ENCODE results near the gene FRZB.

Gene FRZB

GRCh38 chr2:182833084-182833854, 33.2 kb downstream of the FRZB start:
- no peak for DNase-seq

GRCh38 chr2:182831921-182832320, 34.5 kb downstream of the FRZB start:
- DNase-seq = no peak

- no peak for DNase-seq
Observed at GRCh38 chr2:182831101-182831500, 35.3 kb downstream of the FRZB start.

GRCh38 chr2:182827182-182827879, 39.1 kb downstream of the FRZB start:
- no peak for DNase-seq

- DNase-seq = no peak
Observed at GRCh38 chr2:182826496-182826895, 39.9 kb downstream of the FRZB start.

GRCh38 chr2:182826064-182826463, 40.4 kb downstream of the FRZB start:
- no peak for DNase-seq

- DNase-seq = no peak
Observed at GRCh38 chr2:182824767-182825158, 41.7 kb downstream of the FRZB start.

- DNase-seq = no peak
Observed at GRCh38 chr2:182824056-182824766, 42.2 kb downstream of the FRZB start.

GRCh38 chr2:182822733-182823132, 43.7 kb downstream of the FRZB start:
- no peak for DNase-seq

- DNase-seq = no peak
Observed at GRCh38 chr2:182821182-182821581, 45.3 kb downstream of the FRZB start.

- DNase-seq = no peak
Observed at GRCh38 chr2:182819412-182819811, 47.0 kb downstream of the FRZB start.

GRCh38 chr2:182818925-182819324, 47.5 kb downstream of the FRZB start:
- DNase-seq = no peak

- no peak for DNase-seq
Observed at GRCh38 chr2:182818501-182818900, 47.9 kb downstream of the FRZB start.

- no peak for DNase-seq
Observed at GRCh38 chr2:182817558-182817957, 48.9 kb downstream of the FRZB start.

- DNase-seq = no peak
Observed at GRCh38 chr2:182816866-182817265, 49.6 kb downstream of the FRZB start.

- no peak for DNase-seq
Observed at GRCh38 chr2:182814804-182815203, 51.6 kb downstream of the FRZB start.

GRCh38 chr2:182814380-182814779, 52.1 kb downstream of the FRZB start:
- DNase-seq = no peak

GRCh38 chr2:182810087-182810486, 56.4 kb downstream of the FRZB start:
- DNase-seq = no peak

GRCh38 chr2:182807319-182807718, 59.1 kb downstream of the FRZB start:
- no peak for DNase-seq

GRCh38 chr2:182804128-182804527, 62.3 kb downstream of the FRZB start:
- DNase-seq = no peak

- no peak for DNase-seq
Observed at GRCh38 chr2:182798736-182799135, 67.7 kb downstream of the FRZB start.

- DNase-seq = no peak
Observed at GRCh38 chr2:182792441-182792840, 74.0 kb downstream of the FRZB start.

GRCh38 chr2:182784777-182785176, 81.7 kb downstream of the FRZB start:
- no peak for DNase-seq

All from CD4-positive, alpha-beta T cell treated with Interleukin-17A for 4 hours (primary cell).